HepG2 (cell line): Measurements from ENCODE around the gene CPB2. TPM values are rescaled to one million over a fixed set of nuclear protein-coding genes. Genes with fewer than 3 reads are reported as not detected.
A peak's percentile ranks its signal among the peaks of the same experiment; 100 is the strongest.

Source experiments
- ATAC-seq: fragments of 200-7000 bp; cut with Tn5 transposase; 3 replicates; pipeline ENCODE4 v1.9.1; 2020; ENCODE audit warnings: mild to moderate bottlenecking, moderate library complexity
- BruUV-seq: library from RNA; stranded (reverse); fragments of 400-500 nt; replicated peaks from 2 replicates; lab custom pipeline; 2021; lab: Mats Ljungman, UMichigan
- CTCF ChIA-PET: fragments of 300-600 bp; formaldehyde crosslinking; extraction: SDS; loops from one replicate; lab custom pipeline; 2021; ENCODE audit warnings: low total read pairs, inconsistent platforms, low intra/inter-chr PET ratio; lab: Yijun Ruan, JAX
- POLR2A ChIA-PET: fragments of 350-600 bp; sonication (Branson Sonifier 250); formaldehyde crosslinking; loops from one replicate; lab custom pipeline; 2020; ENCODE audit warnings: antibody characterized with exemption, inconsistent platforms; lab: Yijun Ruan, JAX
- DNase-seq: peaks from one replicate; pipeline ENCODE4 v3.0.0-alpha.2; 2015; ENCODE audit warnings: low spot score
- FAIRE-seq: peaks from 3 replicates; lab custom pipeline; 2011; peaks lifted over from hg19 to GRCh38; lab: Jason Lieb, UNC
- H2AFZ ChIP-seq: one replicate; pipeline ENCODE4 v1.6.1; 2011; ENCODE audit warnings: low read length, inconsistent platforms
- H3K27ac ChIP-seq: fragments of 300-600 bp; 3 replicates; pipeline ENCODE4 v1.8.0; 2011; ENCODE audit warnings: mixed run types, mild to moderate bottlenecking, mixed read lengths, low read length, inconsistent platforms; ENCODE audit not compliant: insufficient read depth; ENCODE audit errors: extremely low read length
- H3K27me3 ChIP-seq, 2 experiments: fragments of 200-600 bp in 1 of 2; 2 replicates in 1 of 2; 3 replicates in 1 of 2; pipeline versions ENCODE4 v1.6.0 to v1.8.0; 2011; ENCODE audit warnings: low read length in 2 of 2, mild to moderate bottlenecking in 2 of 2, moderate library complexity in 2 of 2, inconsistent platforms in 1 of 2; ENCODE audit not compliant: insufficient read depth in 2 of 2, control insufficient read depth in 1 of 2
- H3K36me3 ChIP-seq, 2 experiments: fragments of 200-600 bp in 1 of 2; replicated peaks in 1 of 2; 2 replicates in 1 of 2; 3 replicates in 1 of 2; pipeline versions ENCODE4 v1.5.1 to v1.8.0; 2011; ENCODE audit warnings: low read length in 2 of 2, inconsistent platforms in 1 of 2; ENCODE audit not compliant: insufficient read depth in 2 of 2, control insufficient read depth in 1 of 2
- H3K4me1 ChIP-seq: 2 replicates; pipeline ENCODE4 v1.5.1; 2012; ENCODE audit warnings: low read length, inconsistent platforms; ENCODE audit not compliant: insufficient read depth
- H3K4me2 ChIP-seq: 2 replicates; pipeline ENCODE4 v1.6.0; 2011; ENCODE audit warnings: low read depth, low read length, inconsistent platforms
- H3K4me3 ChIP-seq, 3 experiments: fragments of 200-600 bp in 1 of 3; sonication (generic), shearing (Covaris generic) in 1 of 3; replicated peaks in 1 of 3; 2 replicates each; pipeline ENCODE4 v1.5.1; 2011 to 2016; ENCODE audit warnings: low read length in 3 of 3, inconsistent platforms in 2 of 3, low read depth in 2 of 3, mild to moderate bottlenecking in 2 of 3, control low read depth in 1 of 3, mixed read lengths in 1 of 3; ENCODE audit not compliant: insufficient read depth in 1 of 3
- H3K79me2 ChIP-seq: one replicate; pipeline ENCODE4 v1.6.1; 2011; ENCODE audit warnings: low read length, inconsistent platforms; ENCODE audit not compliant: insufficient read depth
- H3K9ac ChIP-seq: 2 replicates; pipeline ENCODE4 v1.6.0; 2011; ENCODE audit warnings: mild to moderate bottlenecking, low read depth, low read length, inconsistent platforms; ENCODE audit not compliant: insufficient read depth
- H3K9me3 ChIP-seq: 2 replicates; pipeline ENCODE4 v1.5.1; 2012; ENCODE audit warnings: mild to moderate bottlenecking, low read length
- H4K20me1 ChIP-seq: 2 replicates; pipeline ENCODE4 v1.6.0; 2011; ENCODE audit warnings: inconsistent platforms, mild to moderate bottlenecking, low read length, moderate library complexity; ENCODE audit not compliant: insufficient read depth
- ARNT2 ChIP-seq: sonication (generic); formaldehyde crosslinking; IDR thresholded peaks from 2 replicates; pipeline ENCODE4 v1.8.0; 2022; ENCODE audit warnings: mild to moderate bottlenecking, low read depth, missing genetic modification reagents, moderate library complexity
- ATF7 ChIP-seq, 2 experiments: fragments of 450-650 bp in 1 of 2; sonication (generic) in 1 of 2; formaldehyde crosslinking in 1 of 2; IDR thresholded peaks; 2 replicates each; pipeline versions ENCODE4 v1.4.0 to v1.6.1; 2016 to 2020; ENCODE audit warnings: antibody characterized with exemption in 1 of 2, mild to moderate bottlenecking in 1 of 2, missing genetic modification reagents in 1 of 2
- CBX2 ChIP-seq, 2 experiments: fragments of 200-600 bp in 1 of 2; sonication (generic); formaldehyde crosslinking in 1 of 2; IDR thresholded peaks; 2 replicates each; pipeline versions ENCODE4 v1.7.0 to v1.8.1; 2018 to 2022; ENCODE audit warnings: low read depth in 2 of 2, low read length in 1 of 2, mild to moderate bottlenecking in 1 of 2, missing genetic modification reagents in 1 of 2
- CREBL2 ChIP-seq: sonication (generic); formaldehyde crosslinking; IDR thresholded peaks from 2 replicates; pipeline ENCODE4 v1.8.1; 2023; ENCODE audit warnings: missing genetic modification reagents, mild to moderate bottlenecking, borderline replicate concordance
- IKZF5 ChIP-seq: IDR thresholded peaks from 2 replicates; pipeline ENCODE4 v1.6.1; 2018; ENCODE audit warnings: missing genetic modification reagents, mild to moderate bottlenecking, missing compliant biosample characterization
- MAFF ChIP-seq: IDR thresholded peaks from 2 replicates; pipeline ENCODE4 v1.6.1; 2011; ENCODE audit warnings: low read depth, low read length, improper control_type of control experiment
- MAFK ChIP-seq, 2 experiments: IDR thresholded peaks in 1 of 2; conservative IDR thresholded peaks in 1 of 2; 2 replicates each; pipeline ENCODE4 v1.6.1; 2011; ENCODE audit warnings: improper control_type of control experiment in 2 of 2, low read length in 2 of 2
- MATR3 ChIP-seq: sonication (generic); formaldehyde crosslinking; IDR thresholded peaks from 2 replicates; pipeline ENCODE4 v1.4.0; 2020; ENCODE audit warnings: missing genetic modification reagents
- NFIB ChIP-seq: sonication (generic); formaldehyde crosslinking; IDR thresholded peaks from 2 replicates; pipeline ENCODE4 v1.9.0; 2021; ENCODE audit warnings: missing genetic modification reagents, mild to moderate bottlenecking, borderline replicate concordance
- POLR2G ChIP-seq: fragments of 200-400 bp; formaldehyde crosslinking; IDR thresholded peaks from 2 replicates; pipeline ENCODE4 v1.6.1; 2018; ENCODE audit warnings: mild to moderate bottlenecking, low read depth, low read length, moderate library complexity
- TEF ChIP-seq: sonication (generic); formaldehyde crosslinking; IDR thresholded peaks from 2 replicates; pipeline ENCODE4 v1.5.0; 2020; ENCODE audit warnings: missing genetic modification reagents
- ZBTB42 ChIP-seq: sonication (generic); formaldehyde crosslinking; IDR thresholded peaks from 2 replicates; pipeline ENCODE4 v1.5.0; 2020; ENCODE audit warnings: mild to moderate bottlenecking, missing genetic modification reagents
- ZNF691 ChIP-seq: sonication (generic); formaldehyde crosslinking; IDR thresholded peaks from 2 replicates; pipeline ENCODE4 v1.4.0; 2020; ENCODE audit warnings: missing genetic modification reagents, low read depth, mild to moderate bottlenecking, borderline replicate concordance
- ZNF703 ChIP-seq: sonication (generic); formaldehyde crosslinking; IDR thresholded peaks from 2 replicates; pipeline ENCODE4 v1.5.1; 2020; ENCODE audit warnings: missing genetic modification reagents, mild to moderate bottlenecking, moderate library complexity, borderline replicate concordance
- ZSCAN30 ChIP-seq: sonication (generic); formaldehyde crosslinking; IDR thresholded peaks from 2 replicates; pipeline ENCODE4 v1.5.0; 2020; ENCODE audit warnings: mild to moderate bottlenecking, missing genetic modification reagents
- WGBS: methylation state at CpG from one replicate; pipeline ENCODE4 v1.1.6; 2017; ENCODE audit warnings: low lambda C conversion rate; 5-methylcytosine and 5-hydroxymethylcytosine counted together
- in situ Hi-C: cut with HindIII; loops from 2 replicates; pipeline ENCODE4 v1.10.0; 2017; ENCODE audit warnings: low pct_unique_long_range_greater_than_20kb; ENCODE audit not compliant: extremely low pct_ligation_motif_present
- intact Hi-C: fragments of 100-400 bp; cut with micrococcal nuclease; formaldehyde crosslinking; loops from one replicate; pipeline ENCODE4 v1.10.0; 2022; ENCODE audit not compliant: unreplicated experiment
- polyA plus RNA-seq, 8 experiments: library from polyadenylated mRNA; depleted of rRNA in 3 of 8; stranded (reverse) in 7 of 8; unstranded in 1 of 8; fragments of >200 nt; fragmentation: Illumina TruSeq in 4 of 8; extraction: Trizol in 4 of 8; gene quantifications; 2 replicates each; pipeline versions ENCODE4 v1.2.1 to v1.2.3, GENCODE V29; 2011 to 2016; ENCODE audit warnings: low read depth in 4 of 8, missing spikeins in 1 of 8, mixed read lengths in 1 of 8; ENCODE audit not compliant: insufficient read depth in 1 of 8
- total RNA-seq, 5 experiments: library from RNA; depleted of rRNA; stranded (reverse); fragments of >200 nt; fragmentation: Illumina TruSeq; extraction: Trizol; gene quantifications; 2 replicates each; pipeline ENCODE4 v1.2.3, GENCODE V29; 2016; ENCODE audit warnings: low read depth in 1 of 5

CPB2 gene
- total and polyA plus RNA-seq, 2 of the 13 experiments (the other 11 are each of a cell fraction or from before 2014, with no cell fraction given): 125 to 140 TPM

- TF ChIP-seq CBX2 (IDR thresholded peaks at IDR 0.05; ENCODE audit: low read depth, low read length): no peak
- TF ChIP-seq CBX2 (CRISPR knock-in tag; IDR thresholded peaks at IDR 0.05; ENCODE audit: low read depth): no peak
- no peak for TF ChIP-seq NFIB
- no peak for TF ChIP-seq CREBL2 (CRISPR knock-in tag)
- TF ChIP-seq MATR3 (CRISPR knock-in tag): no peak
- no peak for TF ChIP-seq ZBTB42 (CRISPR knock-in tag)
- TF ChIP-seq ZNF691 (CRISPR knock-in tag): no peak
- peak; percentile 97 for TF ChIP-seq MAFF
- no peak for TF ChIP-seq ZNF703 (CRISPR knock-in tag)
- no peak for TF ChIP-seq IKZF5 (CRISPR knock-in tag)
- TF ChIP-seq MAFK (conservative IDR thresholded peaks at IDR 0.05 in 1 of 2, IDR thresholded peaks at IDR 0.05 in 1 of 2; ENCODE audit: low read length in 2 of 2): peak; percentile 96 to 98
- TF ChIP-seq POLR2G: no peak
- no peak for TF ChIP-seq ZSCAN30 (CRISPR knock-in tag)
- no peak for TF ChIP-seq TEF (CRISPR knock-in tag)
- TF ChIP-seq ARNT2 (CRISPR knock-in tag): no peak
- TF ChIP-seq ATF7 (IDR thresholded peaks at IDR 0.05): no peak
- TF ChIP-seq ATF7 (CRISPR knock-in tag; IDR thresholded peaks at IDR 0.05): no peak
- H3K36me3 ChIP-seq: no peaks in the 10 kb centered on the region
- H3K4me1 ChIP-seq: peaks cover 49% of the 10 kb centered on the region
- ChIA-PET CTCF (interaction anchor here (1.2 kb wide), 1 partner anchor 38 kb away, joined by 3 read pairs; no protein-coding TSS in a partner anchor), POLR2A (no interaction called here)
- no peak overlapping the region for H3K4me3 ChIP-seq
- H3K27me3 ChIP-seq: no peaks in the 10 kb centered on the region
- peak overlapping the region; percentile 35 for H2AFZ ChIP-seq
- no peaks in the 10 kb centered on the region for H3K9me3 ChIP-seq
- H3K79me2 ChIP-seq: no peaks in the 10 kb centered on the region
- in situ Hi-C loops: no loop called here
- WGBS: 96% methylated on average over 7 of the region's 7 CpGs
- no peak for FAIRE-seq
- no peak overlapping the region for H3K9ac ChIP-seq
- DNase-seq: no peak
- no peak overlapping the region for H3K27ac ChIP-seq
- no TSS peak for BruUV-seq
- no peak for ATAC-seq
- intact Hi-C loops: no loop called here
- H4K20me1 ChIP-seq: no peaks in the 10 kb centered on the region
- H3K4me2 ChIP-seq: 0 out of 2 replicates have a peak overlapping the region, but pooled peaks have one; percentile 37
These were observed 17.5 kb upstream of the CPB2 start for GRCh38 chr13:46122304-46122703.
